GM18511 (cell line): Measurements from ENCODE around the gene EXOC4.

ENCODE experiments used
- ATAC-seq: cut with Tn5 transposase; IDR thresholded peaks from one replicate; pipeline ENCODE4 v1.9.1; 2021; ENCODE audit warnings: mild to moderate bottlenecking, moderate library complexity; ENCODE audit not compliant: unreplicated experiment

EXOC4 gene

GRCh38 chr7:134084488-134085144 is 831.7 kb downstream of the EXOC4 start:
- peak; percentile 77 for ATAC-seq

- no peak for ATAC-seq
These were observed 832.4 kb downstream of the EXOC4 start for GRCh38 chr7:134085311-134085710.

- no peak for ATAC-seq
These were observed 834.3 kb downstream of the EXOC4 start for GRCh38 chr7:134086998-134087735.

- no peak for ATAC-seq
These were observed 835.3 kb downstream of the EXOC4 start for GRCh38 chr7:134088199-134088598.

GRCh38 chr7:134089446-134089845 is 836.6 kb downstream of the EXOC4 start:
- no peak for ATAC-seq

GRCh38 chr7:134098072-134098471 is 845.2 kb downstream of the EXOC4 start:
- ATAC-seq, result no peak

- ATAC-seq, result no peak
These were observed 848.8 kb downstream of the EXOC4 start for GRCh38 chr7:134101716-134102115.

GRCh38 chr7:134104166-134104565 is 851.3 kb downstream of the EXOC4 start:
- no peak for ATAC-seq

- no peak for ATAC-seq
These were observed 853.0 kb downstream of the EXOC4 start for GRCh38 chr7:134105841-134106240.

- ATAC-seq, result no peak
These were observed 855.9 kb downstream of the EXOC4 start for GRCh38 chr7:134108802-134109201.

GRCh38 chr7:134113655-134114054 is 860.8 kb downstream of the EXOC4 start:
- ATAC-seq, result no peak

- ATAC-seq, result no peak
These were observed 862.1 kb downstream of the EXOC4 start for GRCh38 chr7:134114992-134115391.
